ENCODE measurements around the gene JMJD6.
"Not testable (repeated sequence)": the region's sequence is repeated elsewhere in the genome, so short reads cannot be mapped to it uniquely, and the experiment has no call there.

JMJD6 gene

DNA sequence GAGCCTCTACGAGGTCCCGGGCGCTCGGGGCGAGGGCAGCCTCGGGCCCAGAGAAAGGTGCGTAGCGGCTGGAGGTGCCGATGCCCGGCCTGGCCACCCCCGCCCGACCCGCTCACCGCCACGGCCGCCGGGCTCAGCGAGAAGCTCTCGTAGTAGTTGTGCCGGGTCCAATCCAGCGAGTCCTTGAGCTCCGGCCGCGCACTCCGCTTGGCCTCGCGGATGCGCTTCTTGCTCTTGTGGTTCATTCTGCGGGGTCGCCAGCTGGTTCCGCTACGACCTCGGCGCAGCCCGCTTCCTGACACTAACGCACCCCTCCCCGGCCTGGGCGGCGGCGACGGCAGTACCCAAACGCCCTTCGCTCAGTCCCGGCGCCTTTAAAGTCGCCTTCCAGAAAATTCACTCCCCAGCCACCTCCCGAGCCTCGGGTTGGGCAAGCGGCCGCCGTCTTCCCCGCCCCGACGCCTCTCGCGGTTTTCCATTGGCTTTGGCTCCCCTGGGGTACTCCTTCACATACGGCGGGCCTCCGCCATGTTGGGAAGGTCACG, at the start of gene JMJD6:
JMJD6 (minus strand) TSS at position 376 of the 545 bp plus-strand sequence; CDS start at position 245, 131 bp downstream.
- DNase-seq, result peak; percentile 86

DNA sequence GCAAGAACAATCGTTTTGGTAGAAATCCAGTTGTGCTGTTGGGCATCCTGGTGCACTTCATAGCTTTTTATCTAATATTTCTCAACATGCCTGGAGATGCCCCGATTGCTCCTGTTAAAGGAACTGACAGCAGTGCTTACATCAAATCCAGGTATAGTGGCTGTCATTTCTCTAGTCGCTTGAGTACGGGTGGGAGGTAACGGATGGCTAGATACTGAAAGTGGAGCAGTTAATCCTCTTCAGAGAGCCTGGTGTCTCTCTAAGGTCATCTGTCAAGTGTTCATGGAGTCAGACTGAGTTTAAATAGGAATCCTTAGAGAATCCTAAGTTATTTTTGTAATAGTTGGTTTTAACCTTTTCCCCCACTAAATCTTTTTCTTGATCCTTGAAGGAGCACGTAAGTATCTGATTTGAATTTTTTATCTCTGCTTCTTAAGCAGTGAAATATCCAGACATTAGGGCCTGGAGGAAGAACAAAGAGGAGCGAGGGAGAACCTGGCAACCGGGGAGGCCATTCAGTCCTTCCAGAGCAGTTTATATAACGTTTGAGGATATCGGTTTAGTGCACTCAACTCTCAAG, 48.7 kb upstream of the JMJD6 start:
- DNase-seq, result no peak

- DNase-seq, result no peak
Observed at GRCh38 chr17:76772842-76773525, 46.6 kb upstream of the JMJD6 start.

DNA sequence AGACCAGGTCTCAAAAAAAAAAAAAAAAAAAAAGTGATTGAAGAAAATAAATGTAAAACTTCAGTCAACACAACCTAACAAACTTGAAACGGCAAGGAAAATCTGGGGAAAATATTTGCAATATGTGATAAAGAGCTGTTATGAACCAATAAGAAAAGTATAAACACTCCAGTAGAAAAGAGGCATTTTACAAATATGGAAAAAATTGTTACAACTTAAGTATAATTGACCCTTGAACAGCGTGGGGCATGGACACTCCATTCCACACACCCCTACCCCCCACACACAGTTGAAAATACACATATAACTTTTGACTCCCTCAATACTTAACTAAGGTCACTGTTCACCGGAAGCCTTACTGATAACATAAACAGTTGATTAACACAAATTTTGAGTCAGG, 32.2 kb upstream of the JMJD6 start:
- no peak for DNase-seq

DNA sequence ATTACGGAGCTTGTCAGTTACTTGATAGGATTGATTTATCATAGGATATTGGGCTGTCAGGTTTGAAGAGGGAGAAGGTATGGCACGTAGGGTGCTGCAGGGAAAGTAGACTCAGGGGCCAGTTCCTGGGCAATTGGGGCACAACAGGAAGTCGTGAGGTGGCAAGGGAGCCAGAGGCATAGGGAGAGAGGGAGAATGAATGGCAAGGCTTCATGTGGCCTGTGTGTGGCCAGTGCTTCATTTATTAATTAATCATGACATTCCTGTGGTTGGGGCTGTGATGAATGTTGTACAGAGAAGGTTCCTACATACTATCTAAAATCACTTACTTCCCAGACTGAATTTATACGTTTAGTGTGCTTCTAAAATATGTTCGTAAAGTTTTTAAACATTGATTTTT, 30.9 kb upstream of the JMJD6 start:
- no peak for DNase-seq

DNA sequence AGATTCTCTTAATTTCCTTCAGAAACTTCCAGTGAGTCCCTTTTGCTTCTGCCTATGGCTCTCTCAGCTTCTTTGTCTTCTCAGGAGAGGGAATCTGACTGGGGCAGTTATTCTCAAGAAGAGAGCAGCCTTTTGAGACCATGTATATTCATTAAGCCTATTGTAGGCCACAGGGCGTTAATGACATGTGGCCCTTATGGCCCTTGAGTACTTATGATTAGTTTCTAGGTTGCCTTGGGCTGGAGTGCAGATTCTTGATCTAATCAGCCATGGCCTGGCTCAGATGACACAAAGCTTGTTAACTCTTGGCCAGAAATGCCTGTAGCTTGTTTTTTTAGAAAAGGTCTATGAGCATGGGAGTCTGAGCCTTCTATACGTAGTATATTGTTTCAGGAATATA, 28.9 kb upstream of the JMJD6 start:
- DNase-seq, result no peak

- no peak for DNase-seq
Observed at GRCh38 chr17:76753061-76753961, 26.9 kb upstream of the JMJD6 start.

DNA sequence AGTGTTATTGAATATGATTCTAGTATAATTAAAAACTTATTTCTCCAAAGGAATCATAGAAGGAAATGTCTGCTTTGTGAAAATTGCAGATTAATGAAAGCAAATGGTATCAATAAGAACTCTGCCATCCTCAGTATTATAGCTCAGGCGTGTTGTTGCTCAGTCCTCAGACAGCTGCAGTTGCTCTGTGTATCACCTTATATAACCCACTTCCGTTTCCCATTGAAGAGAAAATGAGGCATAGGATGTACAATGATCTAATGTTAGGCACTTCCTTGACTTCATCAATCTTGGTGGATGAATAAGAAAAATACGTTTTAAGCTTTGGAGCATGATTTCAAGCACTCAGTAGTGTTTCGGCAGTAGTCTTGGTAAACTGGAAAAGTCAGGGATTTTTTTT, 25.6 kb upstream of the JMJD6 start:
- no peak for DNase-seq

- DNase-seq, result no peak
Observed at GRCh38 chr17:76751416-76751993, 25.1 kb upstream of the JMJD6 start.

GRCh38 chr17:76748657-76749056, 22.3 kb upstream of the JMJD6 start:
- DNase-seq, result no peak

- no peak for DNase-seq
Observed at GRCh38 chr17:76747716-76748363, 21.4 kb upstream of the JMJD6 start.

GRCh38 chr17:76745785-76746184, 19.4 kb upstream of the JMJD6 start:
- DNase-seq, result not testable (repeated sequence)

- DNase-seq, result no peak
Observed at GRCh38 chr17:76744747-76745146, 18.3 kb upstream of the JMJD6 start.

DNA sequence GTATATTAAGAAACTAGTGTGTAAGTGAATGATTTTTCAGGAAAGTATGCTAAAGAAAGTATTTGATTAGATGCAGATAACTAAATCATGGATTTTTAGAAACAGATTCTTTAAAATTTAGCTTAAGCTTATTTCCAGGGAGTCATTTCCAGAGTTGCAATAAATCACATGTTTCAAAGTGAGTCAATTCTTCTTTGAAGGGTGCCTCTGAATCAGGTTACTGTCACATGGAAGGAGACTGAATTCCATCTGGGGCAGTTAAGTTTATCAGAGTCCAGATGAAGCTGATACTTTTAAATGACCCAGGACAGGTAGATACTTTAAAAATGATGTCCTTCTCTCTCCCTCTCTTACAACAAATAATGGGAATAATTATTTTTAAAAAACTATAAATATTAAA, 16.6 kb upstream of the JMJD6 start:
- no peak for DNase-seq

DNA sequence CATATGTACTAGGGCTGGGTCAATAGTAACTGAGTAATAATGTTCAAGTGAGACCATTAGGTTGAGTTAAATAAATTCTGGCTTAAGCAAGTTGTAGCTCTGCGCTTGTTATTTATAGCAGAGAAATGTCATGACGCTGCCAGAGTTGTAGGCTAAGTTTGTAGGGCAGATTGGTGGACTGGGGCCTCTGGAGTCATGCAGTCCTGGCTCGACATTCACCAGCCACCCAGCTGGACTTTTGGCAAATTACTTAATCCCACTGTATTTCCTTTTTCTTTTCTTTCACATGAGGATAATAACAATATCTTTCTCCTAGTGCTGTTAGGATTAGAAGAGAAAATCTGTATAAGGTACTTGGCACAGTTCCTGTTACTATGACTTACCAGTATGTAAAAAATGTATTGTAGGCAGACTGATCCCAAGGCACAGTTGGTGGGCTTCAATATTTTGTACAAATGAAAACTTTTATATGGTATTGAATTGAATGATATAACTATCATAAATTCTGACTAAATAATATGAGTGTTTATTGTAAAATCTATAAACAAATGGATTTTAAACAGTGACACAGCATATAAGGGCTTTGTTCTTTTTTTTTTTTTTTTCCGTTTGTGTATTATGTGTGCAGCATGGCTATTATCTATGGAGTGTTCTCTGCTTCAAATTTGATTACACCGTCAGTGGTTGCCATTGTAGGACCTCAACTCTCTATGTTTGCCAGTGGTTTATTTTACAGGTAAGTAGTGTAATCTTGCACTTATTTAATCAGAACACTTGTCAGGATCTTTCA, 14.1 kb upstream of the JMJD6 start:
- DNase-seq, result no peak

DNA sequence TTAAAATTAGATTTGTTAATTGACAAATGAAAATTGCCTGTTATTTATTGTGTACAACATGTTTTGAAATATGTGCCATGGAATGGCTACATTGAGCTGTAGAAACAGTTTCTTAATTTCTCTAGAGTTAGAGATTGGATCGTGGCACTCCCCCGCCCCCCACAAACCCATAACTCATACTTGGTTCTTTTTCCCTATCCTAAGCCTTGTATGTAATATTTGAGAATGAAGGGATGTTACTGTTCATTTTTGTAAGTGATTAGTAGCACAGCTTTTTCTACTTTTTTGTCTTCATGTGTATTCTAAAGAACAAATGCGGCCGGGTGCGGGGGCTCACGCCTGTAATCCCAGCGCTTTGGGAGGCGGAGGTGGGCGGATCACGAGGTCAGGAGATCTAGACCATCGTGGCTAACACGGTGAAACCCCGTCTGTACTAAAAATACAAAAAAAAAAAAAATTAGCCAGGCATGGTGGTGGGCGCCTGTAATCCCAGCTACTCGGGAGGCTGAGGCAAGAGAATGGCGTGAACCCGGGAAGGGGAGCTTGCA, 13.2 kb upstream of the JMJD6 start:
- DNase-seq, result not testable (repeated sequence)

DNA sequence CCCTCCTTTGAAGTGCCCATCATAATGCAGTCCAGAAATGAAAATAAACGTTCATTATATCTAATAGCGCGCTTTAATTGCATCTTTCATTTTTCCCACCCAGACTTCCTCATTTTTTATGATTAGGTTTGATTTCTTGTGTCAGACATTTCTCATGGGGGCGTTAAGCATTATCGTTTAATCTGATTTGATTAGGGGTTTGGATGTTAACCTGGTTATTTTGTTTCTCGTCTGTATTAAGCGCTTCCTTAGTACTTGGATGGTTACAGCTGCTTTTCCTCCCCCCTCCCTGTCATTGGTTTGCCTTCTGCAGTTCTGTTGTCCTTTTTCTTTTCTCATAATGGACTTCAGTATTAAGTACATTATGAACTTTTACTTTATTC, 12.1 kb upstream of the JMJD6 start:
- DNase-seq, result no peak

- DNase-seq, result peak; percentile 92
Observed at GRCh38 chr17:76737676-76738467, 11.5 kb upstream of the JMJD6 start, which contains the start of gene MFSD11. MFSD11 (plus strand) TSS chr17:76738119; CDS start chr17:76738353, 234 bp downstream.

GRCh38 chr17:76737082-76737675, 10.8 kb upstream of the JMJD6 start, which contains the start of gene SRSF2:
SRSF2 (minus strand) TSS chr17:76737331; CDS start chr17:76737160, 171 bp downstream.
- peak; percentile 97 for DNase-seq

All from NCI-H1048 (cell line).